ENCODE results near the gene SCFD1. TPM values are rescaled to one million over a fixed set of nuclear protein-coding genes. Genes with fewer than 3 reads are reported as not detected.

The SCFD1 gene
- total and polyA plus RNA-seq, 7 donors, result 26.9 to 49.8 (median 34.1) TPM

- ATAC-seq (no peak), DNase-seq (no peak)
- Histone ChIP-seq H3K4me1 (no peaks in the 10 kb centered on the region), H3K9me3 (no peaks in the 10 kb centered on the region), H3K4me3 (no peak overlapping the region), H3K27ac (no peak overlapping the region), H3K36me3 (ENCODE audit: insufficient read depth in 1 of 2, low read depth in 1 of 2) (peaks cover 4 to 64% of the 10 kb centered on the region in 2 donors), H3K27me3 (ENCODE audit: insufficient read depth in 3 of 3, low read length in 2 of 3) (no peaks in the 10 kb centered on the region)
- intact Hi-C loops (cut with DNase I), result loop anchor here in 1 of 2 donors (10.0 kb wide), 1 partner anchor 54 kb away; no protein-coding TSS in a partner anchor
- no peak for TF ChIP-seq CTCF (IDR thresholded peaks at IDR 0.05)
- 96 to 100% (median 96%) methylated on average over 3 of the region's 3 CpGs for WGBS, 3 donors
These were observed 87.1 kb downstream of the SCFD1 start for GRCh38 chr14:30709201-30709600.

- no peak for ATAC-seq
- Histone ChIP-seq H3K36me3 (ENCODE audit: insufficient read depth in 1 of 2, low read depth in 1 of 2) (peaks cover 4 to 53% of the 10 kb centered on the region in 2 donors), H3K27me3 (ENCODE audit: insufficient read depth in 3 of 3, low read length in 2 of 3) (no peaks in the 10 kb centered on the region), H3K27ac (no peak overlapping the region), H3K9me3 (no peaks in the 10 kb centered on the region), H3K4me1 (no peaks in the 10 kb centered on the region), H3K4me3 (no peak overlapping the region)
- intact Hi-C loops (cut with DNase I), result no loop called here
- DNase-seq, result no peak
- no peak for TF ChIP-seq CTCF (IDR thresholded peaks at IDR 0.05)
These were observed 88.8 kb downstream of the SCFD1 start for GRCh38 chr14:30710876-30711275.

DNA sequence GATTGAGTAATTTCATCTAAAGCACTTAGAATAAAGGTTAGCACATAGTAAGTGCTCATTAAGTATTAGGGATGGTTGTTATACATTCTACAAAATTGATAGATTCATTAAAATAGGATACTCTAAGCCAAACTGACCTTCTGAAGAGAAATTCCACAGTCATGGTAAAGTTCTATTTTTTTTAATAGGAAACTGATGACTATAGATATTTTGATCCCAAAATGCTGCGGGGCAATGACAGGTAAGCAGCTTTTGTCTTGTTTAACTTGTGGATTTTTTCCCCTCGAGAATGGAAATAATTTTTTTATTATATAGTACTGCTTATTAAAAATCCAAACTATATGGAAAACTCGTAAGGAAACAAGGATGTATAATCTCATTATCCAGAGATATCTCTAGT is 97.0 kb downstream of the SCFD1 start:
- Histone ChIP-seq H3K36me3 (ENCODE audit: insufficient read depth in 1 of 2, low read depth in 1 of 2) (peaks cover 5 to 75% of the 10 kb centered on the region in 2 donors), H3K4me3 (no peak overlapping the region), H3K27me3 (ENCODE audit: insufficient read depth in 3 of 3, low read length in 2 of 3) (no peaks in the 10 kb centered on the region), H3K27ac (no peak overlapping the region), H3K9me3 (no peaks in the 10 kb centered on the region), H3K4me1 (no peaks in the 10 kb centered on the region)
- intact Hi-C loops (cut with DNase I), result no loop called here
- no peak for DNase-seq
- no peak for ATAC-seq
- 97 to 98% (median 98%) methylated on average over 3 of the region's 3 CpGs for WGBS, 3 donors
- no peak for TF ChIP-seq CTCF (IDR thresholded peaks at IDR 0.05)

DNA sequence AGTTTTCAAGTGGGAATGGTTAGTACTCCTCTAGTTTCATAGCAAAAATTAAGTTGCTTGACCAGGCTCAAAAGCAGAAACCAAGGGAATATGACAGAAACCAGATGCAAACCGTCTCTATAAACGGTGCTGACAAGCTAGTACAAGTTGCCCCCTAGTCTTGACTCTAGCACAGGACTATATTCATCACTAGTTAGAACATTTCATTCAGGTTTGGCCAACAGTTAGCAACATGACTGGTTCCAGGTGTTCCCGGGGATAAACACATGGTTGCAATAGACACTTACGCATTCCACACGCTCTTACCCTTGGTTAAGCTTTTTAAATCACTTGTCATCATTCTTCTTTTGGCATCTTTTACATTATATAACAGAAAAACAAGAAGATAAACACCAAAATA is 103.6 kb downstream of the SCFD1 start:
- Histone ChIP-seq H3K27me3 (ENCODE audit: insufficient read depth in 3 of 3, low read length in 2 of 3) (no peaks in the 10 kb centered on the region), H3K27ac (no peak overlapping the region), H3K4me1 (no peaks in the 10 kb centered on the region), H3K36me3 (ENCODE audit: insufficient read depth in 1 of 2, low read depth in 1 of 2) (peaks cover 10 to 65% of the 10 kb centered on the region in 2 donors), H3K4me3 (no peak overlapping the region), H3K9me3 (no peaks in the 10 kb centered on the region)
- WGBS, 3 donors, result 89 to 91% (median 90%) methylated on average over 5 of the region's 5 CpGs
- DNase-seq (no peak), ATAC-seq (no peak)
- intact Hi-C loops (cut with DNase I), result no loop called here
- TF ChIP-seq CTCF (IDR thresholded peaks at IDR 0.05), result no peak

DNA sequence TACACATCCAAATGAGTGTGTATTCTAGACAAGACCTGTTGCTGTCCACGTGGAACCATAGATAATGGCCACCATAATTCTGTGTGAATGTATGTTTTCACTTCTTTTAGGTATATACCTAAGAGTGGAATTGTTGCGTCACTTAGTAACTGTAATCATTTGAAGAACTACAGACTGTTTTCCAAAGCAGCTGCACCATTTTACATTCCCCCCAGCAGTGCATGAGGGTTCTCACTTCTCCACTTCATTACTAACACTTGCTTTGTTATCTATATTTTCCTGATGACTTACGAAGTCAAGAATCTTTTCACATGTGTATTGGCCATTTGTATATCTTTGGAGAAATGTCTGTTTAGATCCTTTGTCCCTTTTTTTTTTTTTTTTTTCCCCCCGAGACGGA is 106.4 kb downstream of the SCFD1 start:
- intact Hi-C loops (cut with DNase I), result no loop called here
- H3K4me1 ChIP-seq, result no peaks in the 10 kb centered on the region
- DNase-seq, result no peak
- H3K36me3 ChIP-seq (ENCODE audit: insufficient read depth in 1 of 2, low read depth in 1 of 2), result peaks cover 10 to 50% of the 10 kb centered on the region in 2 donors
- no peak overlapping the region for H3K27ac ChIP-seq
- ATAC-seq, result no peak
- 90 to 97% (median 97%) methylated on average over 5 of the region's 5 CpGs for WGBS, 3 donors
- no peaks in the 10 kb centered on the region for H3K9me3 ChIP-seq
- TF ChIP-seq CTCF (IDR thresholded peaks at IDR 0.05), result no peak
- H3K27me3 ChIP-seq (ENCODE audit: insufficient read depth in 3 of 3, low read length in 2 of 3), result no peaks in the 10 kb centered on the region
- no peak overlapping the region for H3K4me3 ChIP-seq

Data from psoas muscle (tissue), 8 donors.